ENCODE data around the gene CLK4. TPM values are rescaled to one million over a fixed set of nuclear protein-coding genes. Genes with fewer than 3 reads are reported as not detected.

CLK4 gene
- total and polyA plus RNA-seq, 3 donors from 2014 or later = 29.3 to 61.7 (median 55.1) TPM

Small RNAs within 50 kb of the gene (small RNA-seq; reads per million reads assigned to genes)
- 0 reads per million in 2 donors for gene RN7SKP70

Other genes with a start within 250 kb of the CLK4 start
- 1 to 10 TPM; 5.0 to 5.5 TPM for gene COL23A1, start 36.7 kb downstream of the CLK4 start, total RNA-seq
- 4.3 TPM for gene COL23A1, start 36.7 kb downstream of the CLK4 start, polyA plus RNA-seq (ENCODE audit: insufficient read depth, low read depth, low replicate concordance)
- gene ZNF354A, start 103.6 kb upstream of the CLK4 start, total RNA-seq = 10 to 100 TPM; 14.2 to 30.0 TPM
- 10.5 TPM for gene ZNF354A, start 103.6 kb upstream of the CLK4 start, polyA plus RNA-seq (ENCODE audit: insufficient read depth, low read depth, low replicate concordance)
- gene ZNF354B, start 232.9 kb upstream of the CLK4 start, total RNA-seq = 10 to 100 TPM; 24.3 to 30.8 TPM
- gene ZNF354B, start 232.9 kb upstream of the CLK4 start, polyA plus RNA-seq (ENCODE audit: insufficient read depth, low read depth, low replicate concordance) = 6.5 TPM